H1 (cell line): ENCODE results near the gene NHEJ1. TPM values are rescaled to one million over a fixed set of nuclear protein-coding genes. Genes with fewer than 3 reads are reported as not detected.

Experiments used
- CTCF ChIA-PET: fragments of 300-600 bp; sonication (Branson Sonifier 250); formaldehyde crosslinking; loops from one replicate; lab custom pipeline; 2021; ENCODE audit not compliant: partially characterized antibody; lab: Charles Lee
- POLR2A ChIA-PET: fragments of 300-600 bp; sonication (Branson Sonifier 250); formaldehyde crosslinking; loops from one replicate; lab custom pipeline; 2021; ENCODE audit warnings: inconsistent platforms; ENCODE audit not compliant: partially characterized antibody; lab: Charles Lee
- DNase-seq, 2 experiments: peaks; one replicate each; pipeline versions ENCODE4 v3.0.0 to v3.0.0-alpha.2; 2010 to 2022; ENCODE audit warnings: low spot score in 2 of 2, low read depth in 1 of 2, mixed read lengths in 1 of 2
- FAIRE-seq: peaks from 2 replicates; lab custom pipeline; 2011; peaks lifted over from hg19 to GRCh38; lab: Jason Lieb, UNC
- H2AFZ ChIP-seq: 2 replicates; pipeline ENCODE4 v1.8.1; 2012; ENCODE audit warnings: low read length, inconsistent platforms
- H2AK5ac ChIP-seq: 2 replicates; pipeline ENCODE4 v1.6.1; 2013; ENCODE audit warnings: low read depth, low read length
- H2BK120ac ChIP-seq: replicated peaks from 2 replicates; pipeline ENCODE3; 2013; ENCODE audit warnings: low read depth, low read length, inconsistent platforms
- H2BK12ac ChIP-seq: 2 replicates; pipeline ENCODE4 v1.6.1; 2013; ENCODE audit warnings: low read depth, low read length
- H2BK15ac ChIP-seq: 2 replicates; pipeline ENCODE4 v1.6.1; 2013; ENCODE audit warnings: low read length
- H2BK20ac ChIP-seq: 2 replicates; pipeline ENCODE4 v1.6.1; 2013; ENCODE audit warnings: low read length
- H2BK5ac ChIP-seq: 2 replicates; pipeline ENCODE4 v1.6.1; 2013; ENCODE audit warnings: low read depth, low read length
- H3K14ac ChIP-seq: 2 replicates; pipeline ENCODE4 v1.6.1; 2013; ENCODE audit warnings: inconsistent platforms; ENCODE audit not compliant: insufficient read length
- H3K18ac ChIP-seq: 2 replicates; pipeline ENCODE4 v1.6.1; 2013; ENCODE audit warnings: low read length; ENCODE audit errors: extremely low read depth
- H3K23ac ChIP-seq: 2 replicates; pipeline ENCODE4 v1.6.1; 2013; ENCODE audit warnings: inconsistent platforms; ENCODE audit not compliant: insufficient read length
- H3K23me2 ChIP-seq: 2 replicates; pipeline ENCODE4 v1.6.1; 2013; ENCODE audit warnings: low read depth, low read length
- H3K27ac ChIP-seq: 2 replicates; pipeline ENCODE4 v1.6.1; 2011; ENCODE audit warnings: low read depth, low read length, inconsistent platforms
- H3K27me3 ChIP-seq, 4 experiments: replicated peaks in 1 of 4; 1 replicate in 1 of 4; 2 replicates in 3 of 4; pipeline versions ENCODE4 v1.6.1 to v1.8.1; 2011 to 2013; ENCODE audit warnings: low read length in 3 of 4, mild to moderate bottlenecking in 3 of 4, inconsistent platforms in 2 of 4, mixed read lengths in 2 of 4, moderate library complexity in 1 of 4; ENCODE audit not compliant: control insufficient read depth in 3 of 4, insufficient read depth in 3 of 4; ENCODE audit errors: extremely low read depth in 1 of 4
- H3K36me3 ChIP-seq, 4 experiments: 2 replicates each; pipeline versions ENCODE4 v1.6.1 to v1.8.1; 2011 to 2013; ENCODE audit warnings: mild to moderate bottlenecking in 4 of 4, low read length in 3 of 4, moderate library complexity in 2 of 4, control low read depth in 1 of 4, inconsistent platforms in 1 of 4; ENCODE audit not compliant: insufficient read depth in 4 of 4, control insufficient read depth in 2 of 4
- H3K4ac ChIP-seq: replicated peaks from 2 replicates; pipeline ENCODE3; 2013; ENCODE audit warnings: low read length, low read depth, mixed read lengths, inconsistent platforms; ENCODE audit not compliant: insufficient read length
- H3K4me1 ChIP-seq, 4 experiments: replicated peaks in 1 of 4; 1 replicate in 1 of 4; 2 replicates in 3 of 4; pipeline versions ENCODE4 v1.6.1 to v1.8.1; 2011 to 2013; ENCODE audit warnings: low read length in 3 of 4, inconsistent platforms in 2 of 4, mixed read lengths in 1 of 4; ENCODE audit not compliant: insufficient read depth in 4 of 4, control insufficient read depth in 3 of 4
- H3K4me2 ChIP-seq, 2 experiments: 2 replicates each; pipeline versions ENCODE4 v1.6.1 to v1.8.1; 2011 to 2013; ENCODE audit warnings: low read depth in 2 of 2, low read length in 2 of 2, control low read depth in 1 of 2, inconsistent platforms in 1 of 2, mild to moderate bottlenecking in 1 of 2; ENCODE audit not compliant: insufficient read depth in 1 of 2
- H3K4me3 ChIP-seq, 4 experiments: fragments of 200-600, 300-600 bp in 1 of 4; sonication (generic), shearing (Covaris generic), sonication (Bioruptor Twin) in 1 of 4; 2 replicates each; pipeline versions ENCODE4 v1.5.1 to v1.8.1; 2011 to 2016; ENCODE audit warnings: low read length in 4 of 4, low read depth in 3 of 4, control low read depth in 2 of 4, inconsistent platforms in 2 of 4, mild to moderate bottlenecking in 2 of 4, mixed read lengths in 1 of 4, moderate library complexity in 1 of 4; ENCODE audit not compliant: insufficient read depth in 2 of 4; ENCODE audit errors: extremely low read depth in 1 of 4
- H3K56ac ChIP-seq: replicated peaks from 2 replicates; pipeline ENCODE3; 2013; ENCODE audit warnings: low read depth, mild to moderate bottlenecking, mixed read lengths, low read length, inconsistent platforms; ENCODE audit not compliant: insufficient read length
- H3K79me1 ChIP-seq: 2 replicates; pipeline ENCODE4 v1.6.1; 2013; ENCODE audit warnings: low read depth, low read length, control low read depth
- H3K79me2 ChIP-seq, 2 experiments: 2 replicates each; pipeline versions ENCODE4 v1.6.1 to v1.8.1; 2012 to 2013; ENCODE audit warnings: low read length in 2 of 2, mild to moderate bottlenecking in 2 of 2, inconsistent platforms in 1 of 2; ENCODE audit not compliant: insufficient read depth in 2 of 2, control insufficient read depth in 1 of 2
- H3K9ac ChIP-seq, 4 experiments: replicated peaks in 1 of 4; 1 replicate in 1 of 4; 2 replicates in 3 of 4; pipeline versions ENCODE4 v1.6.1 to v1.8.1; 2011 to 2013; ENCODE audit warnings: low read depth in 3 of 4, low read length in 3 of 4, control low read depth in 2 of 4, mild to moderate bottlenecking in 2 of 4, moderate library complexity in 2 of 4, inconsistent platforms in 1 of 4; ENCODE audit errors: extremely low read depth in 1 of 4
- H3K9me3 ChIP-seq, 2 experiments: 2 replicates each; pipeline versions ENCODE4 v1.6.1 to v1.8.1; 2012 to 2013; ENCODE audit warnings: mild to moderate bottlenecking in 2 of 2, moderate library complexity in 2 of 2, control low read depth in 1 of 2, inconsistent platforms in 1 of 2, low read depth in 1 of 2, low read length in 1 of 2, mixed read lengths in 1 of 2; ENCODE audit not compliant: insufficient read depth in 2 of 2
- H4K20me1 ChIP-seq, 2 experiments: replicated peaks in 1 of 2; 2 replicates each; pipeline versions ENCODE3 to v1.8.1; 2011 to 2013; ENCODE audit warnings: inconsistent platforms in 2 of 2, low read length in 2 of 2, mild to moderate bottlenecking in 1 of 2; ENCODE audit not compliant: insufficient read depth in 2 of 2, control insufficient read depth in 1 of 2
- H4K5ac ChIP-seq: 2 replicates; pipeline ENCODE4 v1.6.1; 2013; ENCODE audit warnings: low read length, low read depth, mixed read lengths, inconsistent platforms; ENCODE audit not compliant: insufficient read length
- H4K8ac ChIP-seq: 2 replicates; pipeline ENCODE4 v1.8.0; 2013; ENCODE audit warnings: mild to moderate bottlenecking, moderate library complexity, low read length, inconsistent platforms; ENCODE audit not compliant: insufficient read depth; ENCODE audit errors: extremely low read depth
- H4K91ac ChIP-seq: replicated peaks from 2 replicates; pipeline ENCODE3; 2013; ENCODE audit warnings: low read length, mixed read lengths, inconsistent platforms; ENCODE audit not compliant: insufficient read length
- BCL11A ChIP-seq, 2 experiments: IDR thresholded peaks; one replicate each; pipeline ENCODE4 v1.6.1; 2011; ENCODE audit warnings: low read depth in 2 of 2, low read length in 2 of 2, mild to moderate bottlenecking in 2 of 2
- BRCA1 ChIP-seq: IDR thresholded peaks from 2 replicates; pipeline ENCODE4 v1.6.1; 2012; ENCODE audit warnings: low read depth, low read length, improper control_type of control experiment
- CBX8 ChIP-seq: fragments of 300-800, 300-1000 bp; sonication (generic); IDR thresholded peaks from 2 replicates; pipeline ENCODE4 v1.7.1; 2016; ENCODE audit warnings: low read depth, low read length, borderline replicate concordance
- CREB1 ChIP-seq: IDR thresholded peaks from 2 replicates; pipeline ENCODE4 v1.6.1; 2012; ENCODE audit warnings: inconsistent platforms
- EP300 ChIP-seq, 2 experiments: IDR thresholded peaks; 1 replicate in 1 of 2; 2 replicates in 1 of 2; pipeline ENCODE4 v1.6.1; 2011 to 2012; ENCODE audit warnings: low read depth in 2 of 2, low read length in 2 of 2, mild to moderate bottlenecking in 2 of 2, borderline replicate concordance in 1 of 2, inconsistent platforms in 1 of 2, moderate library complexity in 1 of 2
- EZH2 ChIP-seq: fragments of 200-600 bp; sonication (generic); IDR thresholded peaks from 2 replicates; pipeline ENCODE4 v1.7.1; 2012; ENCODE audit warnings: low read depth, mild to moderate bottlenecking, moderate library complexity, low read length, inconsistent platforms; ENCODE audit not compliant: severe bottlenecking
- HDAC2 ChIP-seq, 2 experiments: fragments of 300-600 bp in 1 of 2; sonication (generic) in 1 of 2; IDR thresholded peaks; 2 replicates each; pipeline ENCODE4 v1.6.1; 2011 to 2012; ENCODE audit warnings: low read depth in 2 of 2, low read length in 2 of 2, mild to moderate bottlenecking in 2 of 2, moderate library complexity in 2 of 2, borderline replicate concordance in 1 of 2, inconsistent platforms in 1 of 2
- KDM1A ChIP-seq: fragments of 200-600, 300-600 bp; sonication (generic); IDR thresholded peaks from 2 replicates; pipeline ENCODE4 v1.7.1; 2016; ENCODE audit warnings: mild to moderate bottlenecking, low read length, borderline replicate concordance
- POLR2AphosphoS5 ChIP-seq: IDR thresholded peaks from 2 replicates; pipeline ENCODE4 v1.6.1; 2011; ENCODE audit warnings: low read depth, low read length
- SP2 ChIP-seq: IDR thresholded peaks from 2 replicates; pipeline ENCODE4 v1.6.1; 2012; ENCODE audit warnings: mild to moderate bottlenecking, low read length, inconsistent platforms
- SP4 ChIP-seq: IDR thresholded peaks from 2 replicates; pipeline ENCODE4 v1.6.1; 2012; ENCODE audit warnings: low read length, inconsistent platforms
- WGBS, 2 experiments: shearing (Covaris generic) in 1 of 2; methylation state at CpG; one replicate each; pipeline versions ENCODE4 v1.1.6 to v1.1.7; 2013 to 2015; ENCODE audit warnings: low lambda C conversion rate in 2 of 2, mixed read lengths in 2 of 2, inconsistent platforms in 1 of 2, low coverage in 1 of 2, missing lambda C conversion rate in 1 of 2; ENCODE audit not compliant: insufficient replicate concordance in 2 of 2, insufficient coverage in 1 of 2, insufficient read length in 1 of 2; ENCODE audit errors: extremely low coverage in 1 of 2, missing lambda C conversion rate in 1 of 2; 5-methylcytosine and 5-hydroxymethylcytosine counted together
- polyA plus RNA-seq, 7 experiments: library from polyadenylated mRNA; depleted of rRNA in 3 of 7; stranded (reverse) in 5 of 7; unstranded in 2 of 7; fragments of >200 nt in 5 of 7; fragments of 200-250 nt in 2 of 7; gene quantifications; 1 replicate in 5 of 7; 2 replicates in 1 of 7; 4 replicates in 1 of 7; pipeline versions ENCODE4 v1.2.1 to v1.2.3, GENCODE V29; 2011 to 2013; ENCODE audit warnings: missing spikeins in 2 of 7, mixed read lengths in 2 of 7
- total RNA-seq: library from RNA; stranded (reverse); fragmentation: NEBNext Ultra II Directional; extraction: Animal tissue kit (Norgen Biotek cat#: 25700); gene quantifications from 2 replicates; pipeline ENCODE4 v1.2.1, GENCODE V29; 2021
- TF ChIP-seq, protein P1 (sequence below): IDR thresholded peaks from 2 replicates; pipeline ENCODE4 v1.6.1; 2011; ENCODE audit warnings: low read length, improper control_type of control experiment

Gene NHEJ1
- total and polyA plus RNA-seq, 2 of the 8 experiments (the other 6 are each of a cell fraction or from before 2014, with no cell fraction given) = 22.7 to 24.1 TPM

DNA sequence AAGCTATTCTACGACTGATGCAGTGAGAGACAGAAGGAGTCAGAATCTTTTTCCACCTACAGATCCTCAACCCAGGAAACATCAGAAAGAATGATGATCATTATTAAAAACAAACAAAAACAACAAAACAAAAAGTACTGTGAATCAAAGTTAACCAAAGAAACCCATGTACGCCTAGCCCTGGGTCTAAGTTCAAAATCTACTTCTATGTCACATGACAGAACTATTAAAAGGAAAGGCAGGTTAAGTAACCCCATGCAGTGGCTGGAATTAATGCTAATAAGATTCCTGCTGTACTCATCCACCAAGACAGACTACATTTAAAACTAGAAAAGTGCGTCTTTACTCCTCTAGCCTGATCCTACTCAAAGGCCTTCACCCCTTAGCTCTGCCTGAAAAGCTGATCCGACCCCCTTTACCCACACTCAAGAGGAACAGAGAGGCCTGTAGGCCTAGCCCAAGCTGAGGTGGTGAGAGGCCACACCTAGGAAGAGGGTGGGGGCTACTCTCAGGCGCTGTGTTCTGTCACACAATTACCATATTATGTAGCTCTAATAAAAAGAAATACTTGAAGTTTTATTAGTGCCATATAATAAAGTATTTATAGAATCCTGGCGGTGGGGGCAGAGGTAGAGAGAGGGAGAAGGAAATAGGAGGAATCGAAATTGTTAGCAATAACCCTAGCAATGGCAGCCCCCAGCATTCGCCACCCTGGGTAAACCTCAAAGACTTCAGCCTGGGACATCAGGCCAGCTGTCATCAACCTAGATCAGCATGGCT lies 37.1 kb downstream of the NHEJ1 start:
- H3K79me1 ChIP-seq = no peaks in the 10 kb centered on the region
- no peaks in the 10 kb centered on the region for H3K27me3 ChIP-seq
- H3K56ac ChIP-seq = no peak overlapping the region
- no peak overlapping the region for H3K9ac ChIP-seq
- no peak overlapping the region for H2BK12ac ChIP-seq
- H4K8ac ChIP-seq = no peak overlapping the region
- 83% methylated on average over 8 of the region's 8 CpGs; no CpG with 5 or more reads in 1 of the 2 experiments for WGBS, 2 experiments
- H2AK5ac ChIP-seq = no peak overlapping the region
- H2BK20ac ChIP-seq = no peak overlapping the region
- H4K91ac ChIP-seq = no peak overlapping the region
- H3K9me3 ChIP-seq = no peaks in the 10 kb centered on the region
- H2BK5ac ChIP-seq = no peak overlapping the region
- H3K23ac ChIP-seq = no peak overlapping the region
- no peak overlapping the region for H3K4me3 ChIP-seq
- H2BK15ac ChIP-seq = no peak overlapping the region
- no peak overlapping the region for H3K14ac ChIP-seq
- no peak overlapping the region for H3K4me2 ChIP-seq
- CTCF ChIA-PET = interaction anchor here (0.6 to 37.2 kb wide), 11 partner anchors 9 to 128 kb away, joined by 3 to 1777 read pairs (median 21); partner anchors contain the start of genes CFAP65 and IHH
- FAIRE-seq (no peak), DNase-seq (no peak)
- H4K5ac ChIP-seq = no peak overlapping the region
- H3K18ac ChIP-seq = no peak overlapping the region
- H2BK120ac ChIP-seq = no peak overlapping the region
- POLR2A ChIA-PET = no interaction called here
- no peaks in the 10 kb centered on the region for H3K23me2 ChIP-seq
- no peak overlapping the region for H3K27ac ChIP-seq
- H3K4ac ChIP-seq = no peak overlapping the region
- no peaks in the 10 kb centered on the region; a peak in 2 of 7 replicates for H3K4me1 ChIP-seq
- no peak overlapping the region for H2AFZ ChIP-seq
- H3K36me3 ChIP-seq = no peaks in the 10 kb centered on the region
- peaks cover 0 to 2% of the 10 kb centered on the region in 2 experiments for H4K20me1 ChIP-seq
- H3K79me2 ChIP-seq = no peaks in the 10 kb centered on the region
- no peak for TF ChIP-seq CREB1
- TF ChIP-seq, protein P1, sequence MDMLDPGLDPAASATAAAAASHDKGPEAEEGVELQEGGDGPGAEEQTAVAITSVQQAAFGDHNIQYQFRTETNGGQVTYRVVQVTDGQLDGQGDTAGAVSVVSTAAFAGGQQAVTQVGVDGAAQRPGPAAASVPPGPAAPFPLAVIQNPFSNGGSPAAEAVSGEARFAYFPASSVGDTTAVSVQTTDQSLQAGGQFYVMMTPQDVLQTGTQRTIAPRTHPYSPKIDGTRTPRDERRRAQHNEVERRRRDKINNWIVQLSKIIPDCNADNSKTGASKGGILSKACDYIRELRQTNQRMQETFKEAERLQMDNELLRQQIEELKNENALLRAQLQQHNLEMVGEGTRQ = no peak
- TF ChIP-seq CBX8 = no peak
- no peak for TF ChIP-seq SP2
- no peak for TF ChIP-seq EP300 (IDR thresholded peaks at IDR 0.05; ENCODE audit: borderline replicate concordance in 1 of 2, low read depth in 2 of 2, low read length in 2 of 2)
- TF ChIP-seq POLR2AphosphoS5 = no peak
- TF ChIP-seq SP4 = no peak
- TF ChIP-seq EZH2 = no peak
- no peak for TF ChIP-seq KDM1A
- no peak for TF ChIP-seq HDAC2 (IDR thresholded peaks at IDR 0.05; ENCODE audit: borderline replicate concordance in 1 of 2, low read depth in 2 of 2, low read length in 2 of 2)
- no peak for TF ChIP-seq BRCA1
- no peak for TF ChIP-seq BCL11A (IDR thresholded peaks at IDR 0.05; ENCODE audit: low read depth in 2 of 2, low read length in 2 of 2)
